ENCODE results near the gene KIAA1958. TPM values are rescaled to one million over a fixed set of nuclear protein-coding genes. Genes with fewer than 3 reads are reported as not detected.

KIAA1958 gene
- total and polyA plus RNA-seq, 2 of the 4 experiments (the other 2 are of a cell fraction) = 0.65 to 1.8 TPM

GRCh38 chr9:112620388-112620787 is 133.8 kb downstream of the KIAA1958 start:
- ChIA-PET POLR2A (ENCODE audit: unreplicated experiment) (no interaction called here), CTCF (interaction anchor here (0.7 kb wide), 1 partner anchor 13 kb away, joined by 3 read pairs; no protein-coding TSS in a partner anchor)
- Histone ChIP-seq H2BK120ac (ENCODE audit: low read depth, low read length) (no peak overlapping the region), H3K27me3 (ENCODE audit: control insufficient read depth, insufficient read depth, low read length) (no peaks in the 10 kb centered on the region), H3K27ac (ENCODE audit: insufficient read depth, low read length) (no peak overlapping the region), H2BK15ac (ENCODE audit: low read depth, low read length) (no peak overlapping the region), H2BK5ac (ENCODE audit: low read depth, low read length, poor library complexity, severe bottlenecking) (no peak overlapping the region), H3K9me1 (ENCODE audit: insufficient read depth, low read length) (0 out of 2 replicates have a peak, but pooled peaks cover 4% of the 10 kb centered on the region), H2AK5ac (ENCODE audit: low read depth, low read length) (no peak overlapping the region), H3K56ac (ENCODE audit: extremely low read depth, insufficient read depth, low read length) (no peak overlapping the region), H4K91ac (ENCODE audit: insufficient read depth, low read depth, low read length) (no peak overlapping the region), H3K4me2 (ENCODE audit: low read depth, low read length) (no peak overlapping the region), H4K20me1 (ENCODE audit: insufficient read depth, low read length) (no peaks in the 10 kb centered on the region), H3K23ac (ENCODE audit: low read depth, low read length) (no peak overlapping the region), H3K18ac (ENCODE audit: low read depth, low read length) (no peak overlapping the region), H3K79me1 (ENCODE audit: low read depth in 1 of 2, low read length in 2 of 2) (no peaks in the 10 kb centered on the region), H3K9ac (ENCODE audit: low read depth, low read length) (no peak overlapping the region), H3K4me3 (ENCODE audit: insufficient read depth, low read depth, low read length) (no peak overlapping the region), H3K14ac (replicated peaks; ENCODE audit: low read depth, low read length) (no peak overlapping the region), H4K5ac (ENCODE audit: low read depth, low read length) (no peak overlapping the region), H4K8ac (ENCODE audit: low read depth in 2 of 2, low read length in 2 of 2) (no peak overlapping the region), H3K36me3 (ENCODE audit: control insufficient read depth, insufficient read depth, low read length) (peaks cover 5% of the 10 kb centered on the region; the same call in 1 of the 2 replicates), H3K9me3 (ENCODE audit: control insufficient read depth, insufficient read depth, low read length) (no peaks in the 10 kb centered on the region), H3K4me1 (ENCODE audit: control insufficient read depth, insufficient read depth, low read length) (no peaks in the 10 kb centered on the region), H2AFZ (replicated peaks; ENCODE audit: low read length, poor library complexity) (no peak overlapping the region), H2AK9ac (replicated peaks; ENCODE audit: low read depth, low read length, poor library complexity) (no peak overlapping the region), H3K4ac (ENCODE audit: low read depth, low read length) (no peak overlapping the region), H2BK20ac (ENCODE audit: low read depth, low read length) (no peak overlapping the region)
- intact Hi-C loops (cut with micrococcal nuclease) = loop anchor here (10.0 kb wide), 1 partner anchor 126 kb away; no protein-coding TSS in a partner anchor
- no TSS peak for BruUV-seq (replicated peaks)
- DNase-seq (no peak), ATAC-seq (ENCODE audit: low read depth) (no peak)
- WGBS, 2 experiments (ENCODE audit: extremely low coverage in 2 of 2, insufficient read length in 1 of 2) = no CpG with 5 or more reads among the region's 2 CpGs
- dilution Hi-C loops (cut with HindIII; ENCODE audit: low sequenced_read_pairs, unreplicated experiment) = no loop called here
- no peak for TF ChIP-seq SMC3 (IDR thresholded peaks at IDR 0.05; ENCODE audit: low read depth, low read length)
- no peak for TF ChIP-seq MXI1 (IDR thresholded peaks at IDR 0.05; ENCODE audit: borderline replicate concordance, low read depth, low read length)
- no peak for TF ChIP-seq CTCF (conservative IDR thresholded peaks at IDR 0.05; ENCODE audit: low read depth, low read length)
- TF ChIP-seq CHD1 (IDR thresholded peaks at IDR 0.05; ENCODE audit: low read depth, low read length) = no peak
- no peak for TF ChIP-seq USF2 (IDR thresholded peaks at IDR 0.05; ENCODE audit: low read depth, low read length)
- in situ Hi-C loops (cut with MboI; ENCODE audit: low sequenced_read_pairs) = no loop called here
